ENCODE results near the gene LAG3.
A peak's percentile ranks its signal among the peaks of the same experiment; 100 is the strongest.

Gene LAG3

DNA sequence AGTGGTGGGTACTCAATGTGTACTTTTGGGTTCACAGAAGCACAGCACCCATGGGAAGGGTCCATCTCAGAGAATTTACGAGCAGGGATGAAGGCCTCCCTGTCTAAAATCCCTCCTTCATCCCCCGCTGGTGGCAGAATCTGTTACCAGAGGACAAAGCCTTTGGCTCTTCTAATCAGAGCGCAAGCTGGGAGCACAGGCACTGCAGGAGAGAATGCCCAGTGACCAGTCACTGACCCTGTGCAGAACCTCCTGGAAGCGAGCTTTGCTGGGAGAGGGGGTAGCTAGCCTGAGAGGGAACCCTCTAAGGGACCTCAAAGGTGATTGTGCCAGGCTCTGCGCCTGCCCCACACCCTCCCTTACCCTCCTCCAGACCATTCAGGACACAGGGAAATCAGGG, 47.8 kb downstream of the LAG3 start:
- Histone ChIP-seq H3K9me3 (no peaks in the 10 kb centered on the region), H3K27me3 (peaks cover 78% of the 10 kb centered on the region), H3K4me3 (no peak overlapping the region), H3K9ac (no peak overlapping the region), H3K36me3 (no peaks in the 10 kb centered on the region), H3K4me1 (peaks cover 11% of the 10 kb centered on the region; the same call in 1 of the 2 replicates), H3K4me2 (no peak overlapping the region), H3K27ac (no peak overlapping the region), H4K20me1 (peaks cover 22% of the 10 kb centered on the region; the same call in 1 of the 2 replicates)
- TF ChIP-seq Cebpa-rat (IDR thresholded peaks at IDR 0.05) = no peak

- no peaks in the 10 kb centered on the region for H3K36me3 ChIP-seq
- TF ChIP-seq Cebpa-rat (IDR thresholded peaks at IDR 0.05) = no peak
- peak within 1 kb of the TSS; percentile 18; the same call in 1 of the 2 replicates for H3K4me3 ChIP-seq
- H3K4me1 ChIP-seq = peaks cover 14% of the 10 kb centered on the region
- H4K20me1 ChIP-seq = peaks cover 39% of the 10 kb centered on the region
- H3K27me3 ChIP-seq = peaks cover 87% of the 10 kb centered on the region
- H3K9me3 ChIP-seq = no peaks in the 10 kb centered on the region
- H3K9ac ChIP-seq = no peak within 1 kb of the TSS
- peak within 1 kb of the TSS; percentile 43; the same call in 1 of the 2 replicates for H3K4me2 ChIP-seq
- H3K27ac ChIP-seq = no peak within 1 kb of the TSS
Observed at GRCh38 chr12:6821591-6822425, 49.5 kb downstream of the LAG3 start, which contains the start of gene GPR162. TSS of gene GPR162 (plus strand) at chr12:6821821. CDS start at chr12:6823899, 2,078 bp downstream.

DNA sequence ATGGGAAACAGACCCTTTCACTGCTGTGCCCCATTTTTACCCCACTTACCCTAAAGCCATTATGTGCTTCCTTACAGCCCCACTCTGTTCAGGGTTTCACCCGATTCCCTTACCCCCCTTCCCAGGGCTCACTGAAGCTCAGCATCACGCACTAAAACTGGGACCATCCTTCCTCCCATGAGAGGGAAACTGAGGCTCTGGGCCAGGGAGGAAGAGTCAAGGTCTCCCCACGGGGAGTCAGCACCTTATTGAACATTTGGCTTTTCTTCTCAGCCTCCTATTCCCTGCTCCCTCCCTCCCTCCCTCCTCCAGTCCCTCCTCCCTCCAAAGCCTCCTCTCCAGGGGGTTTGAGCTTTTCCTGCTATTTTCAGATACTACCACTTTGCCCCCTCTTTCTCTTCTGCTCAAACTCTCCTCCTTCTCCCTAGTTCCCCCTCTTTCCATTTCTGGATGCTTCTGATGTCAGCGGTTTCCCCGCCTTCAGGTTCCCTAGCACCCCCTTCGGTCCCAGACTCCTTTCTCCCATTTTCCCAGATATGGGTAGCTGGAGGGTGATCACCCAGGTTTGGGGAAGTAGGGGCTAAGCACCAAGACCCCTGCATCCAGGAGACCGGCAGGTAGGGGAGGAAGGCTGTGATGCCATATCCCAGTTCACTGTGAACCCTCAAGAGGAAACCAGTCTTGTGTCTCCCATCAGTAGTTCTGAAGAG, 50.3 kb downstream of the LAG3 start:
- no peak overlapping the region for H3K4me2 ChIP-seq
- peaks cover 95% of the 10 kb centered on the region for H3K27me3 ChIP-seq

GRCh38 chr12:6823182-6824084, 51.1 kb downstream of the LAG3 start:
- Histone ChIP-seq H4K20me1 (peaks cover 48% of the 10 kb centered on the region), H3K4me3 (no peak overlapping the region), H3K9ac (no peak overlapping the region), H3K4me1 (peaks cover 28% of the 10 kb centered on the region), H3K27me3 (peaks cover 97% of the 10 kb centered on the region), H3K27ac (no peak overlapping the region), H3K36me3 (no peaks in the 10 kb centered on the region), H3K4me2 (no peak overlapping the region), H3K9me3 (no peaks in the 10 kb centered on the region)
- no peak for TF ChIP-seq Cebpa-rat (IDR thresholded peaks at IDR 0.05)

More for the DNA sequence above, 50.3 kb downstream of the LAG3 start:
- H3K4me1 ChIP-seq = peaks cover 22% of the 10 kb centered on the region
- H3K9ac ChIP-seq = no peak overlapping the region
- peak overlapping the region; percentile 18; the same call in 1 of the 2 replicates for H3K4me3 ChIP-seq
- TF ChIP-seq Cebpa-rat (IDR thresholded peaks at IDR 0.05) = no peak
- no peak overlapping the region for H3K27ac ChIP-seq
- no peaks in the 10 kb centered on the region for H3K36me3 ChIP-seq
- H4K20me1 ChIP-seq = peaks cover 46% of the 10 kb centered on the region
- no peaks in the 10 kb centered on the region for H3K9me3 ChIP-seq

GRCh38 chr12:6824085-6824775, 51.9 kb downstream of the LAG3 start:
- Histone ChIP-seq H3K9me3 (no peaks in the 10 kb centered on the region), H3K27ac (no peak overlapping the region), H3K27me3 (peaks cover 99% of the 10 kb centered on the region), H3K4me1 (peaks cover 36% of the 10 kb centered on the region), H3K9ac (no peak overlapping the region), H3K36me3 (no peaks in the 10 kb centered on the region), H3K4me2 (no peak overlapping the region), H4K20me1 (peaks cover 56% of the 10 kb centered on the region), H3K4me3 (no peak overlapping the region)
- TF ChIP-seq Cebpa-rat (IDR thresholded peaks at IDR 0.05) = no peak

DNA sequence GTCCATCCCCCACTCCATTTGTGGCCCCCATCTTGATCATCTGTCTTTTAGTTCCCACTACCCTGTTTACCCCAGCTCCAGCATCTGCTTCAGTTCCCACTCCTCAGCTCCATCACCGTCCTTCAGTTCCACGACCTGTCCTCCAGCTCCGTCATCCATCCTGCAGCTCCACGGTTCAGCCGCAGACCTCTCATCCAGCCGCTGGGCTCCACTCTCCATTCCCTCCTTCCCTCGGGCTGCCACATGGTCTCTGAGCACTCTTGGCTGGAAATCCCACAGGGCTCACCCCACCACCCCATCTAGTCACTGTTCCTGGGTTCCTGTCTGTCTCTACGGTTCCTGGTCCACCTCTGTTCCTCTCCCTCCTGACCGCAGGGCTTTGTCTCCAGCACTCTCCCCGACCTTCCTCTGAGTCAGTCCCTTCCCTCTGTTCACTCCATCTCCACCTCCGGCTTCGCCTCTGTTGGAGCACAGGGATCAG, 52.6 kb downstream of the LAG3 start:
- Histone ChIP-seq H3K9me3 (no peaks in the 10 kb centered on the region), H3K27me3 (peaks cover 99% of the 10 kb centered on the region), H4K20me1 (peaks cover 63% of the 10 kb centered on the region), H3K4me2 (no peak overlapping the region), H3K4me3 (no peak overlapping the region), H3K36me3 (no peaks in the 10 kb centered on the region), H3K4me1 (peaks cover 40% of the 10 kb centered on the region), H3K9ac (no peak overlapping the region), H3K27ac (no peak overlapping the region)
- TF ChIP-seq Cebpa-rat (IDR thresholded peaks at IDR 0.05) = no peak

DNA sequence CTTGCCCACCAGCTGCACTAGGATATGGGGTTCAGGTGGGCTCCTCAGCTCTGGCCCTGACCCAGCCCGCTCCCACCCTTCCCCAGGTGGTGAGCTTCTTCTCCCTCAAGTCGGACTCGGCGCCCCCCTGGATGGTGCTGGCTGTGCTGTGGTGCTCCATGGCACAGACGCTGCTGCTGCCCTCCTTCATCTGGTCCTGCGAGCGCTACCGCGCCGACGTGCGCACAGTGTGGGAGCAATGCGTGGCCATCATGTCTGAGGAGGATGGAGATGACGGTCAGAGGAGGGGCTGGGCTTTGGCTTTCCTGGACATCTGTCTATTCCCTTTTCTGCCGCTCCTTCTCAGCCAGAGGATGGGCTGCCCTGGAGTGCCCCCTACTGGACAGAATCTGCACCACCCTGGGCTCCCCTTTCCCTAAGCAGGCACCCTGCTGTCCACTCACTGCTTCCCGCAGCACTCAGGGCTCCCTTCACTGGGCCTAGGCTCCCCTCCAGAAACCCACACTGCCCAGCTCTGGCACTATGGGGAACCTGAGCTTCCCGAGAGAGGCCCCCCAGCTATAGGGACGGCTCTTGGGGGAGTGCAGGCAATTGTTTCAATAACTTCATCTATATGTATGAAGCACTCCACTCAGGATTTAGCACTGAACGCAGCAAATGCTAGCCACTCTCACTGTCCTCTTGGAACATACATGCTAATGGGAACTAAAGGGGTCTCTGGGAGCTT, 53.2 kb downstream of the LAG3 start:
- peaks cover 99% of the 10 kb centered on the region for H3K27me3 ChIP-seq
- H3K4me3 ChIP-seq = no peak overlapping the region
- no peaks in the 10 kb centered on the region for H3K9me3 ChIP-seq
- peaks cover 69% of the 10 kb centered on the region for H4K20me1 ChIP-seq
- H3K4me1 ChIP-seq = peaks cover 40% of the 10 kb centered on the region
- H3K27ac ChIP-seq = no peak overlapping the region
- TF ChIP-seq Cebpa-rat (IDR thresholded peaks at IDR 0.05) = no peak
- H3K36me3 ChIP-seq = no peaks in the 10 kb centered on the region
- H3K9ac ChIP-seq = no peak overlapping the region
- peak overlapping the region; percentile 52; the same call in 1 of the 2 replicates for H3K4me2 ChIP-seq

DNA sequence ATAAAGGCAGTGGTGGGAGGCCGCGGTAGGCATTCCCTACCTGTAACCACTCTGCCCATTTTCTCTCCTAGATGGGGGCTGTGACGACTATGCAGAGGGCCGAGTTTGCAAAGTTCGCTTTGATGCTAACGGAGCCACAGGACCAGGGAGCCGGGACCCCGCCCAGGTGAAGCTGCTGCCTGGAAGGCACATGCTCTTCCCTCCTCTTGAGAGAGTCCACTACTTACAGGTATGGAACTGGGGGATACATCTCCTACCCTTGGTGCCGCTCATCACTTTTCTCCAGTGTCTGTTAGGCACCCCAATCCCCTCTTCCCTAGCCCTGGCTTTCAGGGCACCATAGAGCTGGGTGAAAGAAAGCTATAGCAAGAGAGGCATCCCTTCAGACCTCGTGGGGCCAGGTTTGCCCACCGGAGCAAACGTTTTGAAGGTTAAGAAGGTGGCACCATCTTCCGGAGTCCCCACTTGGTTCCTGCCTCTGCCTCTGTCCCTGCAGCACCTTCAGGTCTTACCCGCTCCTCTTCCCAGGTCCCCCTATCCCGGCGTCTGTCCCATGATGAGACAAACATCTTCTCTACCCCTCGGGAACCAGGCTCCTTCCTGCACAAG, 53.9 kb downstream of the LAG3 start:
- Histone ChIP-seq H3K9me3 (no peaks in the 10 kb centered on the region), H3K27ac (no peak overlapping the region), H4K20me1 (peaks cover 74% of the 10 kb centered on the region), H3K36me3 (no peaks in the 10 kb centered on the region), H3K4me2 (peak overlapping the region; percentile 63; the same call in 1 of the 2 replicates), H3K9ac (no peak overlapping the region), H3K27me3 (peaks cover 99% of the 10 kb centered on the region), H3K4me1 (peaks cover 35% of the 10 kb centered on the region), H3K4me3 (no peak overlapping the region)
- TF ChIP-seq Cebpa-rat (IDR thresholded peaks at IDR 0.05) = no peak

Data from BLaER1 (cell line).